Tibial nerve (tissue), 4 donors: ENCODE measurements around the gene OR56A5. TPM values are rescaled to one million over a fixed set of nuclear protein-coding genes. Genes with fewer than 3 reads are reported as not detected.

Source experiments
- DNase-seq, 2 donors: peaks; one replicate each; pipeline ENCODE4 v3.0.0-alpha.2; 2019; ENCODE audit warnings: low spot score in 2 of 2
- H3K27ac ChIP-seq, 4 donors: fragments of 200-600 bp; sonication (generic) in 3 of 4; one replicate each; pipeline ENCODE4 v1.5.1; 2017 to 2019; ENCODE audit warnings: mild to moderate bottlenecking in 1 of 4
- H3K27me3 ChIP-seq, 2 donors: fragments of 200-600 bp; sonication (generic) in 1 of 2; one replicate each; pipeline versions ENCODE4 v1.5.1 to v1.6.0; 2017 to 2019
- H3K36me3 ChIP-seq, 3 donors: fragments of 200-600 bp; sonication (generic); one replicate each; pipeline ENCODE4 v1.5.1; 2018 to 2019
- H3K4me1 ChIP-seq, 4 donors: fragments of 200-600 bp; sonication (generic) in 3 of 4; one replicate each; pipeline ENCODE4 v1.5.1; 2017 to 2019
- H3K4me3 ChIP-seq, 4 donors: fragments of 200-600 bp; sonication (generic) in 3 of 4; one replicate each; pipeline ENCODE4 v1.5.1; 2017 to 2019; ENCODE audit warnings: mild to moderate bottlenecking in 1 of 4, moderate library complexity in 1 of 4
- H3K9me3 ChIP-seq, 4 donors: fragments of 200-600 bp; sonication (generic) in 3 of 4; one replicate each; pipeline ENCODE4 v1.5.1; 2017 to 2019
- CTCF ChIP-seq, 5 experiments: fragments of 200-600 bp in 3 of 5; fragments of 450-650 bp in 2 of 5; sonication (generic) in 3 of 5; IDR thresholded peaks; one replicate each; pipeline ENCODE4 v1.5.1; 2016 to 2019; ENCODE audit warnings: antibody characterized with exemption in 5 of 5, mild to moderate bottlenecking in 3 of 5, moderate library complexity in 2 of 5
- EP300 ChIP-seq, 2 donors: sonication (generic); formaldehyde crosslinking; IDR thresholded peaks; one replicate each; pipeline ENCODE4 v1.6.1; 2017; ENCODE audit warnings: antibody characterized with exemption in 2 of 2, mild to moderate bottlenecking in 1 of 2
- POLR2A ChIP-seq, 2 donors: fragments of 450-650 bp; IDR thresholded peaks; one replicate each; pipeline ENCODE4 v1.6.1; 2017; ENCODE audit warnings: antibody characterized with exemption in 2 of 2, mild to moderate bottlenecking in 2 of 2, moderate library complexity in 2 of 2
- WGBS, 2 donors: methylation state at CpG; one replicate each; pipeline ENCODE4 v1.1.5; 2018; 5-methylcytosine and 5-hydroxymethylcytosine counted together
- total RNA-seq, 4 donors: library from RNA; depleted of rRNA; stranded (reverse); fragments of >200 nt; gene quantifications; one replicate each; pipeline ENCODE4 v1.1.0, GENCODE V29; 2016

Gene OR56A5
- total RNA-seq, 4 donors from 2014 or later, result not detected

DNA sequence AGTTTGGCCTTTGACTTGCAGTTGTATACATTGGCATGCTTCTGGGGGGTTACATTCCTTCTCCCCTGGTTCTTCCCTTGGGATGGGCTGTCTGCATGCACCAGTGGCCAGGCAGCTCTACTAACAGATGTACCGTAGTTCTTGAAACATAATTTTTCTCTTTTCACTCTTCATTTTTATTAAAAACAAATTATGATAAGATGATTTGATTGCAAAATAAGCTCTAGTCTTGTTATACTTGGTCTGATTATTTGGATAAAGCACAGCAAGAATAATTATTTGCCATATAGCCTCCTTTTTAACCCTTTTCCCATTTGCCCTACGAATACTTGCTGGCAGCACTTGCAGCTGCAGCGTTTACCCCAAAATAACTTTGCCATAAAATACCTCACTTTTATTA is 12.7 kb downstream of the OR56A5 start:
- no peak for DNase-seq
- no peaks in the 10 kb centered on the region for H3K36me3 ChIP-seq
- no peak overlapping the region for H3K27ac ChIP-seq
- no peaks in the 10 kb centered on the region for H3K27me3 ChIP-seq
- WGBS, 2 donors, result 64 to 79% methylated on average over 3 of the region's 3 CpGs
- H3K9me3 ChIP-seq, result peaks cover 0 to 10% (median 0%) of the 10 kb centered on the region in 4 donors
- TF ChIP-seq EP300 (IDR thresholded peaks at IDR 0.05) (no peak), POLR2A (IDR thresholded peaks at IDR 0.05) (no peak), CTCF (IDR thresholded peaks at IDR 0.05) (no peak)
- H3K4me1 ChIP-seq, result no peaks in the 10 kb centered on the region
- no peak overlapping the region for H3K4me3 ChIP-seq

DNA sequence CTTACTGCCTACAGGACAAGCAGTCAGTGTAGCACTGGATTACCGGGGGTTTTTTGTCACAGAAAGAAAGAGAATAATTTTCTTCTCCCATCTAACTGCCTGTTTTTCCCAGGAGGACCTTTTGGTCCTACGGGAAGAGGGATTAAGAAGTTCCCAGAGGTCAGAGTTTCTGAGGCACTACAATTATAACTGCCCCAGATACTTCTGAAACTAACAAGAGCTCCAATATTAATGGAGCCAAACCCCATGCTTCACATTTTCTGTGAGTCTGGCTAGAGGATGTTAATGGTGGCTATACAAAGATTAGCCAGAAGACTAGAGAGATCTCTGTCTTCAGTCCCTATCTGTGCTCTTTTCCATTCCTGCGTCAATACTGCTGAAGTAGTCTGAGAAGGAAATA is 26.3 kb downstream of the OR56A5 start, which contains the start of gene OR56A3:
OR56A3 (plus strand) TSS at position 301 of the 400 bp plus-strand sequence. CDS start 5,096 bp downstream, outside the sequence.
- TF ChIP-seq EP300 (IDR thresholded peaks at IDR 0.05), result no peak
- no peak for TF ChIP-seq CTCF (IDR thresholded peaks at IDR 0.05)
- Histone ChIP-seq H3K9me3 (peaks cover 0 to 7% (median 0%) of the 10 kb centered on the region in 4 donors), H3K36me3 (no peaks in the 10 kb centered on the region), H3K27ac (no peak within 1 kb of the TSS), H3K4me3 (no peak within 1 kb of the TSS), H3K4me1 (no peaks in the 10 kb centered on the region), H3K27me3 (no peaks in the 10 kb centered on the region)
- no peak for DNase-seq
- 71 to 78% methylated on average over 3 of the region's 3 CpGs for WGBS, 2 donors

GRCh38 chr11:5940748-5941147 is 27.5 kb downstream of the OR56A5 start:
- no peaks in the 10 kb centered on the region for H3K27me3 ChIP-seq
- no peak overlapping the region for H3K27ac ChIP-seq
- no peak for TF ChIP-seq EP300 (IDR thresholded peaks at IDR 0.05)
- TF ChIP-seq CTCF (IDR thresholded peaks at IDR 0.05), result no peak
- TF ChIP-seq POLR2A (IDR thresholded peaks at IDR 0.05), result no peak
- H3K4me3 ChIP-seq, result no peak overlapping the region
- H3K4me1 ChIP-seq, result no peaks in the 10 kb centered on the region
- DNase-seq, result no peak
- peaks cover 0 to 7% (median 0%) of the 10 kb centered on the region in 4 donors for H3K9me3 ChIP-seq
- no peaks in the 10 kb centered on the region for H3K36me3 ChIP-seq
- WGBS, 2 donors, result 93 to 97% methylated on average over 2 of the region's 2 CpGs

- Histone ChIP-seq H3K27ac (no peak overlapping the region), H3K4me3 (no peak overlapping the region), H3K9me3 (peaks cover 0 to 7% (median 0%) of the 10 kb centered on the region in 4 donors), H3K4me1 (no peaks in the 10 kb centered on the region), H3K36me3 (no peaks in the 10 kb centered on the region), H3K27me3 (no peaks in the 10 kb centered on the region)
- no peak for DNase-seq
- TF ChIP-seq CTCF (IDR thresholded peaks at IDR 0.05), result no peak
- no peak for TF ChIP-seq POLR2A (IDR thresholded peaks at IDR 0.05)
- TF ChIP-seq EP300 (IDR thresholded peaks at IDR 0.05), result no peak
- WGBS, 2 donors, result 79 to 86% methylated on average over 21 of the region's 21 CpGs
Measured at GRCh38 chr11:5938603-5938965, 29.7 kb downstream of the OR56A5 start.

DNA sequence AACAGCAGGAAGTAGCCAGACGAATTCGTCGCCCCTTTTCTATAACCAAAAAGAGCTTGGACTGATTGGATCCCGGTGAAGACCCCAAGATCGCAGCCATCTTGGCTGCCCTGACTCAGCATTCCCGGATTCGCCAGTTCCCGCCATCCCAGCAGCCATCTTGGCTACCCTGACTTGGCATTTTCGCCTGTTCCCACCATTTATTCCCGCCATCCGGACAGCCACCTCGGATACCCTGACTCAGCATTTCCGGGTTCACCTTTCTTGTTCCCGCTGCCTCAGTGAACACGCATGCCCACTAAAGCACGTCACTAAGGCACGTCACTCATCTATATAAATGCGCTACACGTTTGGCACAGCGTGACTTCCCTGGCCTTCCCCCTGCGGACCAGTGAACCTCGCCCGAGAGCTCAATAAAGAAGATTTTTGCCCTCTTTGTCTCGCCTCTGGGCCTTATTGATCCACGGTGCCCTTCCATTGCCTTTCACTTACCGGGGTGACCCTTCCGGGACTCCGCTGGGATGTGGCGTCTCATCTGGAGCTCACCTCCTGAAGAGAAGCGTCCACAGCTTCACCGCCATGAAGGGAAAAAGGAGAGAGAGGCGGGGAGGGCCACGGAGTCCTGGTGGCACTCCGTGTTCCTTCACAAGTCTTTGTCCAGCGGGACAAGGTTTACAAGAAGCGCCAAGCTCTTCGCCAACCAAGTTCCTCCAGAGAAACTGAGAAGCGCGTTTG is 30.3 kb downstream of the OR56A5 start:
- Histone ChIP-seq H3K36me3 (no peaks in the 10 kb centered on the region), H3K27me3 (no peaks in the 10 kb centered on the region)

More for the DNA sequence above, 30.3 kb downstream of the OR56A5 start:
- TF ChIP-seq POLR2A (IDR thresholded peaks at IDR 0.05) (no peak), CTCF (IDR thresholded peaks at IDR 0.05) (no peak), EP300 (IDR thresholded peaks at IDR 0.05) (no peak)
- no peak for DNase-seq
- 92 to 96% methylated on average over 39 of the region's 39 CpGs for WGBS, 2 donors
- H3K4me1 ChIP-seq, result no peaks in the 10 kb centered on the region
- H3K9me3 ChIP-seq, result peaks cover 0 to 7% (median 0%) of the 10 kb centered on the region in 4 donors
- H3K27ac ChIP-seq, result no peak overlapping the region
- no peak overlapping the region for H3K4me3 ChIP-seq
